Transverse colon (tissue), 4 donors: ENCODE data around the gene CADM1.

Source experiments
- CTCF ChIP-seq, 5 experiments: fragments of 200-600 bp in 3 of 5; fragments of 450-650 bp in 2 of 5; sonication (generic) in 3 of 5; IDR thresholded peaks; 1 replicate in 2 of 5; 2 replicates in 3 of 5; pipeline ENCODE4 v1.5.1; 2016 to 2017; ENCODE audit warnings: antibody characterized with exemption in 5 of 5, inconsistent platforms in 3 of 5, mild to moderate bottlenecking in 2 of 5, moderate library complexity in 1 of 5
- POLR2A ChIP-seq: fragments of 450-650 bp; IDR thresholded peaks from one replicate; pipeline ENCODE4 v1.6.1; 2016; ENCODE audit warnings: antibody characterized with exemption, mild to moderate bottlenecking, moderate library complexity
- POLR2AphosphoS5 ChIP-seq, 3 donors: sonication (generic); formaldehyde crosslinking; IDR thresholded peaks; one replicate each; pipeline ENCODE4 v1.6.1; 2016; ENCODE audit warnings: antibody characterized with exemption in 3 of 3

GRCh38 chr11:115280775-115281174 lies 223.4 kb downstream of the CADM1 start:
- no peak for TF ChIP-seq CTCF (IDR thresholded peaks at IDR 0.05)
- TF ChIP-seq POLR2AphosphoS5 (IDR thresholded peaks at IDR 0.05): no peak
- no peak for TF ChIP-seq POLR2A
